Fibroblast of skin of scalp (primary cell): ENCODE results near the gene RNF187.

Experiments
- DNase-seq: peaks from one replicate; pipeline ENCODE4 v3.0.0-alpha.2; 2013

RNF187 gene

GRCh38 chr1:228511546-228512445 is 24.6 kb downstream of the RNF187 start:
- no peak for DNase-seq

- no peak for DNase-seq
Observed at GRCh38 chr1:228512781-228513198, 25.6 kb downstream of the RNF187 start.

GRCh38 chr1:228513236-228513900 is 26.2 kb downstream of the RNF187 start:
- no peak for DNase-seq

- DNase-seq, result no peak
Observed at GRCh38 chr1:228514421-228514820, 27.2 kb downstream of the RNF187 start.

DNA sequence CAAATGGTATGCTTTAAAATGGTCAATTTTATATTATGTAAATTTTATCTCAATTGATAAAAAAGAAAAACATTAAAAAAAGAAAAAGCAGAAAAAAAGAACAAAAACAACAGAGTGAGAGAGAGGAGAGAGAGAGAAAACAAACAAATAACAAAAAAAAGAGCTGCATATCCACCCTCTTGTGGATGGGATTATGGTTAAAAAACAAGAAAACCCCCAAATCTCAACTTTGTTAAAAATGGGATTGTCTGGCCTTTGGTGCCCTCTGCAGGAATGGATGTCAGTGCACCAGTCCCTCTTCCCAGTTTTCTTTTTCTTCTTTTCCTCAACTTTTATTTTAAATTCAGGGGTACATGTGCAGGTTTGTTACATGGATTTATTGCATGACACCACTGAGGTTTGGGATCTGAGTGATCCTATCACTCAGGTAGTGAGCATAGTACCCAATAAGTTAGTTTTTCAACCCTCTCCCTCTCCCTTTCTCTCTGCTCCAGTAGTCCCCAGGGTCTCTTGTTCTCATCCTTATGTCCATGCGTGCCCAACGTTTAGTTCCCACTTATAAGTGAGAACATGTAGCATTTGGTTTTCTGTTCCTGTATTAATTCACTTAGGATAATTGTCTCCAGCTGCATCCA is 28.1 kb downstream of the RNF187 start:
- peak; percentile 48 for DNase-seq

DNA sequence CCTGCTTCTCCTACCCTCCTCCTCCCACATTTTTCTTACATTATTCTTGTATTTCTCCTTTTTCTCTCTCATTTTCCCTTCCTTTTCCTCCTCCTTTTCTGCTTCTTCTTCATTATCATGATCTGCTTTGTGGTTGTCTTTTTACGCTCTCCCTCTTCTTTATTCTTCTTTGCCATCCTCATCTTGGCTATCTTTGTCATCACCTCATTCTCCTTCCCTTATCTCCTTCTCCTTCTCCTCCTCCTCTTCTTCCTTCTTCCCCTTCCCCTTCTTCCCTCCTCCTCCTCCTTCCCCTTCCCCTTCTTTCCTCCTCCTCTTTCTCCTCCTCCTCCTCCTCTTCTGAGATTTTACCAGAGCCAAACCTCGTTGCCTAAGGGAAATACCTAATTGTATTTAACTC is 30.5 kb downstream of the RNF187 start:
- no peak for DNase-seq

DNA sequence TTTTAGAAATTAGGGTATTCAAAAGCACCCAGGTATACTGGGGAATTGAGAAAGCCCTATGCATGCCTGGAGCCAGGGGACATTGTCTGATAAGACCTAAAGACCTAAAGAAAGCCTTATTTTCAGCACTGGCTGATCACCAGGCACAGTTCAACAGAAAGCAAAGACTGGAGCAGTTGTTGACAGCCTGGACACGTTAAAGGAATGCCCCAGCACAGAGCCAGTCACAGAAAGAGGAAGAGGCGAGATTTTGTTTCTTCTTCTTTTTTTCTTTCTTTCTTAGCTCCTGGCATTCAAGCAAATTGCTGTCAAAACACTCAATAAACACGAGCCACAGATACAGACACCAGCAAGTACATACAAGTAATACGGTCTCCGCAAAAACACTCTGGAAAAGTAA is 40.4 kb downstream of the RNF187 start:
- DNase-seq, result no peak

DNA sequence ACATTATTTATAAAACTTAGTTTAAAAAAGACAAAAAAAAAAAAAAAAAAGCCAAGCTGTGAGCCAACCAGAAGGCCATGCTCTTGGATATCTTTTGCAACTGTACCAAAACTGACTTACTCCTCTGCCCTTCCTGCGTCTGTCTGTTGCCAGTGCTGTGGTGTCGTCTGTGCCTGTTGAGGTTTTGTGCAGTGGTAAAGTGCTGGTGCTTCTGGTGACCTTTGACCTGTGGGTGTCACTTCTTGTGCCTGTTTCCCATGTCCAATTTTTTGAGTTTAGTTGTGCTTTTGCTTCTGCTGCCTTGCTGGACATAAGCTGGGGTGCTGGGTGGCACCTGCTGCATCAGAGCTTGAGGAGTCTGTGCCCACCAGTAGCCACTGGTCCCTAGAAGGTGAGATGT is 41.4 kb downstream of the RNF187 start:
- DNase-seq, result no peak

DNA sequence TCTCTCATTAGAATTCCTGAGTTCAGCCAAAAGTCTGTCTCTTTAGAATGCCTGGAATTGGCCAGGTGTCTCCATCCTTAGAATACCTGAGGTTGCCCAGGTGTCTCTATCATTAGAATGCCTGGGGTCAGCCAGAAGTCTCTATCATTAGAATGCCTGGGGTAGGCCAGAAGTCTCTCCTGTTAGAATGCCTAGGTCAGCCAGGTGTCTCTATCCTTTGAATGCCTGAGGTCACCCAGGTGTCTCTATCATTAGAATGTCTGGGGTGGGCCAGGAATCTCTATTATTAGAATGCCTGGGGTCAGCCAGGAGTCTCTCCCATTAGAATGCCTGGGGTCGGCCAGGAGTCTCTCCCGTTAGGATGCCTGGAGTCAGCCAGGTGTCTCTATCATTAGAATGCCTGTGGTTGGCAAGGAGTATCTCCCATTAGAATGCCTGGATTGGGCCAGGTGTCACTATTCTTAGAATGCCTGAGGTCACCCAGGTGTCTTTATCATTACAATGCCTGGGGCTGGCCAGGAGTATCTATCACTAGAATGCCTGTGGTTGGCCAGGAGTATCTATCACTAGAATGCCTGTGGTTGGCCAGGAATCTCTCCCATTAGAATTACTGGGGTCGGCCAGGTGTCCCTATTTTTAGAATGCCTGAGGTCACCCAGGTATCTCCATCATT is 43.0 kb downstream of the RNF187 start:
- no peak for DNase-seq

GRCh38 chr1:228530951-228531731 is 44.0 kb downstream of the RNF187 start:
- DNase-seq, result no peak

GRCh38 chr1:228538831-228539230 is 51.6 kb downstream of the RNF187 start:
- no peak for DNase-seq

DNA sequence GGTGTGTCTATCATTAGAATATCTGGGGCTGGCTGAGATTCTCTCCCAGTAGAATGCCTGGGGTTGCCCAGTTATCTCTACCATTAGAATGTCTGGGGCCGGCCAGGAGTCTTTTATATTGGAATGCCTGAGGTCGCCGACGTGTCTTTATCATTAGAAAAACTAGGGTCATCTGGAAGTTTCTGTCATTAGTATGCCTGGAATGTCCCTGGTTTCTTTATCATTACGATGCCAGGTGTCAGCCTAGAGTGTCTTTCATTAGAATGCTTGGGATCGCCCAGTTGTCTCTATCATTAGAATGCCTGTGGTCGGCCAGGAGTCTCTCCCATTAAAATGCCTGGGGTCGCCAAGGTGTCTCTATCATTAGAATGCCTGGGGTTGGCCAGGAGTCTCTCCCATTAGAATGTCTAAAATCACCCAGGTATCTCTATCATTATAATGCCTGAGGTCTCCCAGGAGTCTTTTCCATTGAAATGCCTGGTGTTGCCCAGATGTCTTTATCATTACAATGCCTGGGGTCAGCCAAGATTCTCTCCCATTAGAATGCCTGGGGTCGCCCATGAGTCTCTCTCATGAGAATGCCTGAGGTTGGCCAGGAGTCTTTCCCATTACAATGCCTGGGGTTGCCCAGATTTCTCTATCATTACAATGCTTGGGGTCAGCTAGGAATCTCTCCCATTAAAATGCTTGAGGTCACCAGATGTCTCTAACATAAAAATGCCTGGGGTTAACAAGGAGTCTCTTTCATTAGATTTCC is 53.2 kb downstream of the RNF187 start:
- no peak for DNase-seq

- no peak for DNase-seq
Observed at GRCh38 chr1:228541725-228542124, 54.5 kb downstream of the RNF187 start.

DNA sequence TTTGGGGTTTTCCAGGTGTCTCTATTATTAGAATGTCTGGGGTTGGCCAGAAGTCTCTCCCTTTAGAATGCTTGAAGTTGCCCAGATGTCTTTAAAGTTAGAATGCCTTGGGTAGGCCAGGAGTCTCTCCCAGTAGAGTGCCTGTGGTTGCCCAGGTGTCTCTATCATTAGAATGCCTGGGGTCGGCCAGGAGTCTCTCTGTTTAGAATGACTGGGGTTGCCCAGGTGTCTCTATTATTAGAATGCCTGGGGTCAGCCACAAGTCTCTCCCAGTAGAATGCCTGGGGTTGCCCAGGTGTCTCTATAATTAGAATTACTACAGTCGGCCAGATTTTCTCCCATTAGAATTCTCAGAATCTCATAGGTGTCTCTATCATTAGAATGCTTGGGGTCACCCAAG is 55.2 kb downstream of the RNF187 start:
- DNase-seq, result no peak

- no peak for DNase-seq
Observed at GRCh38 chr1:228542981-228543380, 55.8 kb downstream of the RNF187 start.

GRCh38 chr1:228543396-228543795 is 56.2 kb downstream of the RNF187 start:
- DNase-seq, result no peak

GRCh38 chr1:228544021-228544850 is 57.1 kb downstream of the RNF187 start:
- no peak for DNase-seq

- DNase-seq, result no peak
Observed at GRCh38 chr1:228544921-228545591, 57.9 kb downstream of the RNF187 start.
